ENCODE data around the gene ATP6V0C. TPM values are rescaled to one million over a fixed set of nuclear protein-coding genes. Genes with fewer than 3 reads are reported as not detected.

Gene ATP6V0C
- total and polyA plus RNA-seq, 2 of the 13 experiments (the other 11 are each of a cell fraction or from before 2014, with no cell fraction given) = 10.4 to 20.1 TPM

- TF ChIP-seq ARID5B (CRISPR knock-in tag; IDR thresholded peaks at IDR 0.05) (peak; percentile 82), ZFP91 (CRISPR knock-in tag; IDR thresholded peaks at IDR 0.05; ENCODE audit: borderline replicate concordance) (peak; percentile 65; the same call in 1 of the 2 replicates), REL (CRISPR knock-in tag; conservative IDR thresholded peaks at IDR 0.05) (no peak), ISL2 (CRISPR knock-in tag; IDR thresholded peaks at IDR 0.05) (peak; percentile 63; the same call in 1 of the 2 replicates), GPN1 (CRISPR knock-in tag; IDR thresholded peaks at IDR 0.05; ENCODE audit: borderline replicate concordance) (no peak), ZNF607 (CRISPR knock-in tag; IDR thresholded peaks at IDR 0.05; ENCODE audit: borderline replicate concordance) (no peak), JUNB (CRISPR knock-in tag; IDR thresholded peaks at IDR 0.05; ENCODE audit: borderline replicate concordance) (no peak), ZNF143 (CRISPR knock-in tag; IDR thresholded peaks at IDR 0.05) (no peak), ZNF577 (CRISPR knock-in tag; IDR thresholded peaks at IDR 0.05; ENCODE audit: borderline replicate concordance, low read depth) (no peak), PAWR (CRISPR knock-in tag; IDR thresholded peaks at IDR 0.05; ENCODE audit: borderline replicate concordance) (no peak), ZNF670 (CRISPR knock-in tag; IDR thresholded peaks at IDR 0.05; ENCODE audit: borderline replicate concordance) (no peak), MLLT10 (CRISPR knock-in tag; IDR thresholded peaks at IDR 0.05) (no peak), MAFG (CRISPR knock-in tag; IDR thresholded peaks at IDR 0.05) (no peak), ZNF431 (CRISPR knock-in tag; IDR thresholded peaks at IDR 0.05; ENCODE audit: borderline replicate concordance, low read depth) (peak; percentile 54; the same call in 1 of the 2 replicates), KLF15 (CRISPR knock-in tag; IDR thresholded peaks at IDR 0.05; ENCODE audit: borderline replicate concordance) (no peak), ZFP1 (CRISPR knock-in tag; IDR thresholded peaks at IDR 0.05) (no peak), IRF9 (CRISPR knock-in tag; IDR thresholded peaks at IDR 0.05; ENCODE audit: borderline replicate concordance) (peak; percentile 29; the same call in 1 of the 2 replicates), NR2F1 (CRISPR knock-in tag; IDR thresholded peaks at IDR 0.05) (peak; percentile 90 to 91), RXRA (CRISPR knock-in tag; IDR thresholded peaks at IDR 0.05) (peak; percentile 98), FOXM1 (CRISPR knock-in tag; IDR thresholded peaks at IDR 0.05) (no peak), FOXC1 (CRISPR knock-in tag; IDR thresholded peaks at IDR 0.05; ENCODE audit: borderline replicate concordance) (peak; percentile 80), THRA (CRISPR knock-in tag; IDR thresholded peaks at IDR 0.05; ENCODE audit: borderline replicate concordance) (peak; percentile 99)
Measured at GRCh38 chr16:2524339-2524938, 10.7 kb downstream of the ATP6V0C start (continued).
